Stimulated activated naive CD4-positive, alpha-beta T cell treated with Interleukin-2 at 50 U/mL for 16 hours (primary cell): Measurements from ENCODE around the gene ITPK1.

ENCODE experiments used
- DNase-seq: peaks from one replicate; lab custom pipeline; 2025; lab: John Stamatoyannopoulos, UW

Gene ITPK1

GRCh38 chr14:93061380-93062012 is 54.2 kb downstream of the ITPK1 start:
- no peak for DNase-seq

GRCh38 chr14:93060841-93061240 is 54.9 kb downstream of the ITPK1 start:
- no peak for DNase-seq

DNA sequence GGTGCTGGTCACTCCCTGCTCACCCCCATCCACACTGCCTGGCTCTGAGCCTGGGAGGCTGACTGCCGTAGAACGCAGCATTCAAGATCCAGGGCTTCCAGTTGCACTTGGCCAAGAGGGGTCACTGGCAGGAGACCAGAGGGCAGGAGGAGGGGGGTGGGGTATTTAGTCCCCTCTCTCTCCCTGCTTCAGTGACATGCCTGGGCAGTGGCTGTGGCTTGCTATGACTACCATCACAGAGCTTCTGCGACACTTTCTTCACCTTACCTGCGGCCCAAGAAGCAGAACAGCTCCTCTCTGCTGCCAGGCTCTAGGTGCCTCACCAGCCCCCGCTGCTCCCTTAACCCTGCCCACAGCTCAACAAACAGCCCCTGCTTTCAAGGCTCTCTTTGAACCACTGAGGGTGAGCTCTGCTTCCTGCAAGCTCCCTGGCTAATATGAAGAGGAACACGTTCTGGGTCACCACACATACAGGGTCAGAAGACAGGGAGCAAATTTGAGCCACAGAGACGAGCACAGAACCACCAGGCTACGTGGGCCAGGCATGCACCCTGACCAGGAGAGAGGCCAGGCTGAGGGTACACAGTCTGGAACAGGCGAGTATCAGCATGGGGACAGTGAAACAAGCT is 55.7 kb downstream of the ITPK1 start:
- DNase-seq: no peak

- DNase-seq: no peak
Measured at GRCh38 chr14:93059260-93059659, 56.5 kb downstream of the ITPK1 start.

GRCh38 chr14:93057586-93058280 is 58.0 kb downstream of the ITPK1 start:
- DNase-seq: no peak

DNA sequence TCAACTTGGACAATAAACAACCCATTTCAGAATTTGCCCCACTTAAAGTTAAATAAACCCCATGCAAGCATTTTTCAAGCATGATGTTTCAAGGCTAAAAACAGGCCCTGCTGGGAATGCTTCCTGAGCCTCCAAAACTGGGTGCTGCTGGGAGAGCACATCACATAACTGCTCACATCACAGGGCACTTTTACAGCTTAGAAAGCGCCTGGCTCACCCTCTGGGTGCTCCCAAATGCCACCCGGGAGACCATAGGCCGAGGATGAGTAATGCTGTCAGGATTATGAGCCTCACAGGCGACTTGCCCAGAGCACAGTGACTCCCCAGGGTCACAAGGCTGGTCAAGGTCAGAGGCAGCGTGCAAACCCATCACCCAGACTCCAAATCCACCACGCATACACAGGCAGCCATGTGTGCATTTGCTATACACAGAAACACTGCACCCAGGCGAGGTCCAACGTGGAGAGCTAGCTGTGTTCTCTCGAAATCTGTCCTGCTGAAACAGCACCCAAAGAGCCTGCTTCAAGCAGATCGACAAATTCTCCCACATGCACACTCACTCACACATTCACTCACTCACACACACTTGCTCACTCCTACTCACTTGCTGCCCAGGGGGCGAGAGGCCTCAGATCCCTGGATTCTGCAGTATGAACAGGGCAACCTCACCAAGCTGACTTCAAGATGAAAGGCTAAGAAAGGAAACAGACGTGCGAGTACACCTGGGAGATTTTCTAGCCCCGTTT is 58.7 kb downstream of the ITPK1 start:
- no peak for DNase-seq

DNA sequence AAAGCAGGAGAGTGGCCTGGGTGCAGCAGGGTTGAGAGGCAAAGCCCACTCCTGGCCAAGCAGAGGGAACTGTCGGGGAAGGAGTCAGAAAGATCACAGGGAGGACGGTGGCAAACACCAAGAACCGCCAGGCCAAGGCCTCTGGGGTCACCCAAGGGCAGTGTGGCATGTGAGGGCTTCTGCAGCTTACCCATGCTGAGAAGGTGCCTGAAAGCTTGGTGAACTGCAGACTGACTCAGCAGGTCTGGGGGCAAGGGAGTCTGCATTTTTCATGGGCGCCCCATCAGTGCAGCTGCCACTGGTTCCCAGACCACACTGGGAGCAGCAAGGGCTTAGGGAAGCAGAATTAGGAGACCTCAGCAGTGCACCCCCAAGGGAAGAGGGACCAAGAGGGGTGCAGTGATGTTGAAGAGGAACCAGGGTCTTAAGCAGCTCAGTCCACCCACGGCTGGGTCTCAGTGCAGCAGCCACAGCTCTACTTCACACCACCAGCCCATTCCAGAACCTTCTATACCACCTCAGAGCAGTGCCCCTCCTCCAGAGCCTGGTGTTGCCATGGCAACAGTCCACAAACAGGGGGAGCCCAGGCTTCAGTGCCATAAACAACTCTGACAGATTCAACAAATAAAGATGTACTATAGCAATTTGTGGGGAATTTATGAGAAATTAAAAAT is 59.4 kb downstream of the ITPK1 start:
- DNase-seq: no peak

- DNase-seq: no peak
Measured at GRCh38 chr14:93055651-93056115, 60.0 kb downstream of the ITPK1 start.

- DNase-seq: no peak
Measured at GRCh38 chr14:93054876-93055275, 60.8 kb downstream of the ITPK1 start.

DNA sequence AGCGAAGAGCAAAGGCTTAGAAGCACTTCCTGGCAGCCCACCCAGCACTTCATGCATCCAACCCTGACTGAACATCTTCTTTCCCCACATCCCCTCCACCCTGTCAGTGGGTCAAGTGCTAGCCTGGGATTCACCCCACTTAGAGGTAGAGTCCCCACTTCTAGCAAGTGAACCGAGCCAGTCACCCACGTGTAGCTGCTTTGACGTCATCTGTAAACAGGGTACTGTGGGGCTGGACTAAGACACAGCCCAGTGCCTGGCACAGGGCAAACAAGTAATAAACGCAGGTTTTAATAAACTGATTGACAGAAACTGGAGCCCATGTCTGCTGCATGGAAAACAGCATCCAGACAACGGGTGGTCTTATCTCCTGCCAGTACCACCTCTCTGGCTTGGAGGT is 61.7 kb downstream of the ITPK1 start:
- DNase-seq: no peak

GRCh38 chr14:93051600-93052546 is 63.9 kb downstream of the ITPK1 start:
- no peak for DNase-seq

DNA sequence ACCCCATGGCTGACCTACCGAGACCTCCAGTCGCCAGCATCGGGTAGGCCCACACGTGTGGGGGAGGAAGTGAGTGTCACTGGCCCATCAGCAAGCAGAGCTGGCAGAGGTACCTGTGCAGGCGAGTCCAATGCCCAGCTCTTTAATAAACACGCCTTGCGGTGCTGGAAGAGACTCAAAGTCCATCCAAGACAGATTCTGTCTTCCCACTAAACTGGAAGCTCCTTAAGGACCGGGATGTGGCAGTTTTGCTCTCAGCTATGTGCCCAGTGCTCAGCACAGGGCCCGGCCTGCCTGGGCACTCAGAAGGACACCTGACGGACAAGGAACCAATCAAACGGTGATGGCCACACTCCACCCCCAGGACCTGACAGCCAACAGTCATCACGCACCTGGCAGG is 65.0 kb downstream of the ITPK1 start:
- no peak for DNase-seq

DNA sequence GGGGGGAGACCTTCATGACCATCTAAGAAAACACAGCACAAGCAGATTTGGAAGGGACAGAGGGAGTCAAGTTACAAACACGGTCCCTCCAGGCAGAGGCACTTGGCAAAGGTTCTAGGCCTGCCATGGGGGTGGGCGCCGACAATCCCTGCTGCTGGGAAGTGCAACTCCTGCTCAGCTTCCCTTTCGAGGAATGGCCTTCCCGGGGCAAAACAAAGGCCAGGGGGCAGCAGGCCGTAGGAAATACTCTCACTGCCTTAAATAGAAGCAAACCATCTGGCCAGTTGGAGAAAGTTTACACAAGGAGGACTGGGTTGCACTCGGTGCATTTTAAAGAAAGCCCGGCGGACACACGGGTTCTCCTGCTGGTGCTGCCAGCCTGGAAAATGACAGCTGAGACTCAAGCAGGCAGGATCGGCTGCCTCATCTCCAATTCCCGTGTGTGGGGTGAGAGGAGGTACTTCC is 65.8 kb downstream of the ITPK1 start:
- DNase-seq: no peak

- no peak for DNase-seq
Measured at GRCh38 chr14:93049315-93049714, 66.4 kb downstream of the ITPK1 start.

- DNase-seq: no peak
Measured at GRCh38 chr14:93048843-93049242, 66.9 kb downstream of the ITPK1 start.

GRCh38 chr14:93047661-93048060 is 68.1 kb downstream of the ITPK1 start:
- DNase-seq: no peak

GRCh38 chr14:93047157-93047556 is 68.6 kb downstream of the ITPK1 start:
- no peak for DNase-seq

- DNase-seq: no peak
Measured at GRCh38 chr14:93046705-93047050, 69.0 kb downstream of the ITPK1 start.

- no peak for DNase-seq
Measured at GRCh38 chr14:93045965-93046704, 69.6 kb downstream of the ITPK1 start.

DNA sequence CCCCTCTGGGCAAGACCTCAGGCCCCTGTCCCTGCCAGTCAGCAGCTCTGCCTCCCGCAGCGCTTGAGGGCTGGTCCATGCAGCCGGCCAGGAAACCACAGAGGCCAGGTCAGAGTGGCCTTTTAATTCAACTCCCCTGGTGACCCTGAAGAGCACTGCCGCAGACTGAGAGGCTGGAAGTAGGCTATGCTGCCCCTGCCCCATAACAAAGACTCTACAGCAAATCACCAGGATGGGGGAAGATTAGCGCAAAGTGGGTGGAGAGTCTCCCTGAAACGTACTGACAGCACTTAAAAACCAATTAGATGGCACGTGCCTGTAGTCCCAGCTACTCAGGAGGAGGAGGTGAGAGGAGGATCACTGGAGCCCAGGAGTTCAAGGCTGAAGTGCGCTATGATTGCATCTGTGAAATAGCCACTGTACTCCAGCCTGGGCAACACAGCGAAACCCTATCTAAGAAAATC is 70.5 kb downstream of the ITPK1 start:
- no peak for DNase-seq
